Muscle of leg (tissue), 16 donors: ENCODE results near the gene TSACC. TPM values are rescaled to one million over a fixed set of nuclear protein-coding genes. Genes with fewer than 3 reads are reported as not detected.

Experiments
- DNase-seq: peaks from one replicate; pipeline ENCODE4 v3.0.0; 2013
- H3K27ac ChIP-seq: one replicate; pipeline ENCODE4 v1.5.1; 2013; ENCODE audit warnings: mild to moderate bottlenecking, low read length, control low read depth
- H3K27me3 ChIP-seq: one replicate; pipeline ENCODE4 v1.6.1; 2013; ENCODE audit warnings: low read length; ENCODE audit not compliant: control insufficient read depth, insufficient read depth
- H3K36me3 ChIP-seq: one replicate; pipeline ENCODE4 v1.6.1; 2013; ENCODE audit warnings: low read length; ENCODE audit not compliant: control insufficient read depth, insufficient read depth
- H3K4me1 ChIP-seq: one replicate; pipeline ENCODE4 v1.6.1; 2013; ENCODE audit warnings: low read length; ENCODE audit not compliant: control insufficient read depth, insufficient read depth
- H3K4me3 ChIP-seq: one replicate; pipeline ENCODE4 v1.5.1; 2013; ENCODE audit warnings: low read length, control low read depth
- H3K9me3 ChIP-seq: replicated peaks from 2 replicates; pipeline ENCODE4 v1.6.1; 2013; ENCODE audit warnings: low read depth, low read length; ENCODE audit not compliant: control insufficient read depth
- WGBS: methylation state at CpG from one replicate; pipeline ENCODE4 v1.1.5; 2013; ENCODE audit warnings: missing lambda C conversion rate; ENCODE audit not compliant: insufficient coverage; 5-methylcytosine and 5-hydroxymethylcytosine counted together
- long read RNA-seq, 11 donors: transcript quantifications; one replicate each; lab custom pipeline, GENCODE V29; 2026
- polyA plus RNA-seq, 8 donors: library from polyadenylated mRNA; unstranded; fragments of 120-200 nt; gene quantifications; one replicate each; pipeline versions ENCODE4 v1.2.1 to v1.2.3, GENCODE V29; 2013; ENCODE audit warnings: inconsistent platforms in 1 of 8, low replicate concordance in 1 of 8; ENCODE audit not compliant: insufficient read length in 8 of 8, insufficient read depth in 1 of 8
- total RNA-seq: library from RNA; stranded (reverse); fragments of 120-200 nt; gene quantifications from one replicate; pipeline ENCODE4 v1.2.4, GENCODE V29; 2013

Gene TSACC
- total RNA-seq (0.27 TPM), polyA plus RNA-seq (1 to 10 TPM in 1 of 8 donors, under 1 TPM in 7; 0.20 to 1.5 (median 0.58) TPM)
- long read RNA-seq, donor 1 = 0 reads
- long read RNA-seq, donor 2 = 0 reads
- long read RNA-seq, donor 3 = 0 reads
- long read RNA-seq, donor 4 = 0 reads
- long read RNA-seq, donor 5, partial matches to known transcripts = 0 of 1 reads
- long read RNA-seq, donor 5, other reads (novel, unspliced or antisense) = 0 of 1 reads
- long read RNA-seq, donor 6 = 0 reads
- long read RNA-seq, donor 7 = 0 reads
- long read RNA-seq, donor 8 = 0 reads
- long read RNA-seq, donor 9 = 0 reads
- long read RNA-seq, donor 10 = 0 reads
- long read RNA-seq, donor 11 = 0 reads

GRCh38 chr1:156338180-156338976 is at the start of gene TSACC, which contains the start of gene CCT3:
TSS of gene TSACC (plus strand) at chr1:156338526. CDS start at chr1:156339758, 1,232 bp downstream.
TSS of gene CCT3 (minus strand) at chr1:156338292. CDS start at chr1:156338184, 108 bp downstream.
- Histone ChIP-seq H3K27ac (peak within 1 kb of the TSS; percentile 92), H3K4me1 (peaks cover 10% of the 10 kb centered on the region), H3K4me3 (peak within 1 kb of the TSS; percentile 84), H3K27me3 (no peaks in the 10 kb centered on the region), H3K9me3 (no peaks in the 10 kb centered on the region), H3K36me3 (peaks cover 19% of the 10 kb centered on the region)
- DNase-seq = peak; percentile 100
- WGBS = under 1% methylated on average over 41 of the region's 47 CpGs

GRCh38 chr1:156289857-156290256 is 48.5 kb upstream of the TSACC start:
- H3K27ac ChIP-seq = no peak overlapping the region
- H3K4me3 ChIP-seq = no peak overlapping the region
- H3K9me3 ChIP-seq = no peaks in the 10 kb centered on the region
- H3K36me3 ChIP-seq = peaks cover 16% of the 10 kb centered on the region
- no peaks in the 10 kb centered on the region for H3K27me3 ChIP-seq
- H3K4me1 ChIP-seq = peaks cover 11% of the 10 kb centered on the region
- no peak for DNase-seq

- peak overlapping the region; percentile 87 for H3K27ac ChIP-seq
- no peaks in the 10 kb centered on the region for H3K27me3 ChIP-seq
- 12% methylated on average over 31 of the region's 37 CpGs for WGBS
- DNase-seq = peak; percentile 90
- H3K4me1 ChIP-seq = peaks cover 17% of the 10 kb centered on the region
- peaks cover 11% of the 10 kb centered on the region for H3K36me3 ChIP-seq
- peak overlapping the region; percentile 62 for H3K4me3 ChIP-seq
- H3K9me3 ChIP-seq = no peaks in the 10 kb centered on the region
These were observed 46.9 kb upstream of the TSACC start for GRCh38 chr1:156291226-156292061.

- peaks cover 17% of the 10 kb centered on the region for H3K4me1 ChIP-seq
- H3K9me3 ChIP-seq = no peaks in the 10 kb centered on the region
- 93% methylated on average over 5 of the region's 8 CpGs for WGBS
- no peak overlapping the region for H3K4me3 ChIP-seq
- DNase-seq = no peak
- H3K36me3 ChIP-seq = peaks cover 11% of the 10 kb centered on the region
- H3K27me3 ChIP-seq = no peaks in the 10 kb centered on the region
- no peak overlapping the region for H3K27ac ChIP-seq
These were observed 45.3 kb upstream of the TSACC start for GRCh38 chr1:156293098-156293434.

- H3K4me3 ChIP-seq = no peak overlapping the region
- H3K27me3 ChIP-seq = no peaks in the 10 kb centered on the region
- no peak overlapping the region for H3K27ac ChIP-seq
- peaks cover 17% of the 10 kb centered on the region for H3K4me1 ChIP-seq
- no peaks in the 10 kb centered on the region for H3K9me3 ChIP-seq
- no peak for DNase-seq
- peaks cover 7% of the 10 kb centered on the region for H3K36me3 ChIP-seq
- 88% methylated on average over 6 of the region's 9 CpGs for WGBS
These were observed 44.4 kb upstream of the TSACC start for GRCh38 chr1:156293895-156294294.

- peaks cover 17% of the 10 kb centered on the region for H3K4me1 ChIP-seq
- H3K4me3 ChIP-seq = peak within 1 kb of the TSS; percentile 62
- peaks cover 2% of the 10 kb centered on the region for H3K36me3 ChIP-seq
- no peak within 1 kb of the TSS for H3K27ac ChIP-seq
- DNase-seq = peak; percentile 89
- 0% methylated on average over 7 of the region's 17 CpGs for WGBS
- no peaks in the 10 kb centered on the region for H3K27me3 ChIP-seq
- no peaks in the 10 kb centered on the region for H3K9me3 ChIP-seq
These were observed 42.9 kb upstream of the TSACC start, which contains the start of gene GLMP for GRCh38 chr1:156295391-156295947. TSS of gene GLMP (minus strand) at chr1:156295679. CDS start at chr1:156295645, 34 bp downstream.

GRCh38 chr1:156298852-156299357 is 39.4 kb upstream of the TSACC start, which contains the start of gene VHLL:
TSS of gene VHLL (minus strand) at chr1:156299307. CDS start at chr1:156299189, 118 bp downstream.
- no peak for DNase-seq
- no peak within 1 kb of the TSS for H3K4me3 ChIP-seq
- peaks cover 9% of the 10 kb centered on the region for H3K4me1 ChIP-seq
- WGBS = 87% methylated on average over 16 of the region's 19 CpGs
- H3K27me3 ChIP-seq = no peaks in the 10 kb centered on the region
- no peaks in the 10 kb centered on the region for H3K9me3 ChIP-seq
- H3K36me3 ChIP-seq = peaks cover 3% of the 10 kb centered on the region
- no peak within 1 kb of the TSS for H3K27ac ChIP-seq

- DNase-seq = no peak
- Histone ChIP-seq H3K27me3 (no peaks in the 10 kb centered on the region), H3K27ac (no peak overlapping the region), H3K4me1 (no peaks in the 10 kb centered on the region), H3K36me3 (peaks cover 13% of the 10 kb centered on the region), H3K9me3 (no peaks in the 10 kb centered on the region), H3K4me3 (no peak overlapping the region)
- no CpG with 5 or more reads among the region's 4 CpGs for WGBS
These were observed 35.1 kb upstream of the TSACC start for GRCh38 chr1:156303241-156303640.

- Histone ChIP-seq H3K4me1 (no peaks in the 10 kb centered on the region), H3K27me3 (no peaks in the 10 kb centered on the region), H3K4me3 (no peak overlapping the region), H3K27ac (no peak overlapping the region), H3K9me3 (no peaks in the 10 kb centered on the region), H3K36me3 (peaks cover 31% of the 10 kb centered on the region)
- WGBS = 100% methylated on average over 1 of the region's 2 CpGs
- DNase-seq = no peak
These were observed 33.1 kb upstream of the TSACC start for GRCh38 chr1:156305215-156305614.
